Measurements from ENCODE around the gene RRP1. TPM values are rescaled to one million over a fixed set of nuclear protein-coding genes. Genes with fewer than 3 reads are reported as not detected.

Gene RRP1, protein sequence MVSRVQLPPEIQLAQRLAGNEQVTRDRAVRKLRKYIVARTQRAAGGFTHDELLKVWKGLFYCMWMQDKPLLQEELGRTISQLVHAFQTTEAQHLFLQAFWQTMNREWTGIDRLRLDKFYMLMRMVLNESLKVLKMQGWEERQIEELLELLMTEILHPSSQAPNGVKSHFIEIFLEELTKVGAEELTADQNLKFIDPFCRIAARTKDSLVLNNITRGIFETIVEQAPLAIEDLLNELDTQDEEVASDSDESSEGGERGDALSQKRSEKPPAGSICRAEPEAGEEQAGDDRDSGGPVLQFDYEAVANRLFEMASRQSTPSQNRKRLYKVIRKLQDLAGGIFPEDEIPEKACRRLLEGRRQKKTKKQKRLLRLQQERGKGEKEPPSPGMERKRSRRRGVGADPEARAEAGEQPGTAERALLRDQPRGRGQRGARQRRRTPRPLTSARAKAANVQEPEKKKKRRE
- total RNA-seq: 16.5 and 21.1 TPM in 2 replicates

DNA sequence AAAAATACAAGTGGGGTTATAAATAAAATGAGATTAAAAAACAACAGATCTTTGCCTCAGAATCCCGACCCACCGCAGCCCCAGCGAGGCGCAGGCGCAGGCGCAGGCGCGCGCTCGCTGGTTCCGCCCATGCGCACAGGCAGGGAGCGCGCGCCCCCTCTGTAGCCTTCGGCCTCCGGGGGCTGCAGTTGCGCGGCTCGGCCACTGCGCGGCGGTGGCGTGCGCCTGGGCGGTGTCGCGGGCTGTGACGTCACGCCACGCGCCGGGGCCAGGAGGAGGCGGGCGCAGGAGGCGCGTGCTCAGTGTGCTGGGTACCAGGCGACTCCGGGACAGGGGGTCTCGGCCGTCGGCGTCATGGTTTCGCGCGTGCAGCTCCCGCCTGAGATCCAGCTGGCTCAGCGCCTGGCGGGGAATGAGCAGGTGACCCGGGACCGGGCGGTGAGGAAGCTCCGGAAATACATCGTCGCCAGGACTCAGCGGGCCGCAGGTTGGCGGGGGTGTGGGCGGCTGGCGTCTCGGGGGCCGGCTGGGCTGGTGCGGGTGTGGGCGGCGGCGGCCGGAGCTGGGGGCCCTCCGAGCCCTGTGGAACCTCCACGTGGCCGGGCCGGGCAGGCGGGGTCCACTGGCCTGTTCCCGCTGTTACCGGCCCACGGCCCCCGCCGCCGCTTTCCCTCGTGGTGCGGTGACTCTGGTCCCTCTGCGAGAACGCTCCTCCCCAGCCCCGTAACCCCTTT lies at the start of gene RRP1:
Gene RRP1 (plus strand): TSS at position 302 of the 734 bp plus-strand sequence. CDS start 53 bp downstream, at position 355.

DNA sequence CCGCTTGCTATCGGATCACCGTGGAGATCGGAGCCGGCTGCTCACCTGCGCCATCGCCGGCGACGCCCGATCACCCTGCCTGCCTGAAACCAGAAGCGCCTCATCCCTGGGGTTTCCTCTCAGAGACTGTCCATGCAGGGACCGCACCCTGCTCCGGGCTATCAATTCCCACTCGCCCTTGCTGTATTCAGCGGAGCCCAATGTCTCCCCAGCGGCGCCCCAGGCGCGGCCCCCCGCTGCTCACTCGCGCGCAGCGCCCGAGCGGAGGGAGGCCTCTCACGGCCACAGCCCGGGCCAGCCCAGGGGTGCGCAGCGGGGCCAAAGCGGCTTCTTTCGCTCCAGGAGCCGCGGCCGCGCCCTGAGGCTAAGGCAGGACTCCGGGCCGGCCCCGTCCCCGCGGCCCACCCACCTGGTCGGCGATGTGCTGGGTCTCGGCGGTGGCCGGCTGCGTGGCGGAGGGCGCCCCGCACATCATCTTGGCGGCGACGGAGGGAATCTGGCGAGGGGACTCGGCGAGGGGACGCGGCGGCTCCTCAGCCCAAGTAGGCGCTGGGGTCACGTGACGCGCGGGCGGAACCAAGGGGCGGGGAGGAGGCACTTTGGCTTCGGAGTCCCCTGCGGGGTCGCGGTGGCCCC lies 13.5 kb upstream of the RRP1 start, which contains the start of gene CSTB:
Gene CSTB (minus strand): TSS at position 514 of the 636 bp plus-strand sequence. CDS start 39 bp downstream, at position 475.

Other genes starting within 250 kb of the RRP1 start
- 0.48 and 1.0 TPM in 2 replicates for gene HSF2BP, start 130.1 kb upstream of the RRP1 start, total RNA-seq
- gene RRP1B, start 130.0 kb upstream of the RRP1 start, total RNA-seq: 20.3 and 27.8 TPM in 2 replicates
- gene PDXK, start 70.4 kb upstream of the RRP1 start, total RNA-seq: 29.5 and 96.8 TPM in 2 replicates
- gene CSTB, start 13.3 kb upstream of the RRP1 start, total RNA-seq: 12.5 and 13.8 TPM in 2 replicates
- gene AGPAT3, start 75.6 kb downstream of the RRP1 start, total RNA-seq: 36.9 and 52.5 TPM in 2 replicates
- 14.1 and 14.6 TPM in 2 replicates for gene TRAPPC10, start 222.7 kb downstream of the RRP1 start, total RNA-seq